Measurements from ENCODE around the gene TMPRSS9.
"Not testable (repeated sequence)": the region's sequence is repeated elsewhere in the genome, so short reads cannot be mapped to it uniquely, and the experiment has no call there.

TMPRSS9 gene

DNA sequence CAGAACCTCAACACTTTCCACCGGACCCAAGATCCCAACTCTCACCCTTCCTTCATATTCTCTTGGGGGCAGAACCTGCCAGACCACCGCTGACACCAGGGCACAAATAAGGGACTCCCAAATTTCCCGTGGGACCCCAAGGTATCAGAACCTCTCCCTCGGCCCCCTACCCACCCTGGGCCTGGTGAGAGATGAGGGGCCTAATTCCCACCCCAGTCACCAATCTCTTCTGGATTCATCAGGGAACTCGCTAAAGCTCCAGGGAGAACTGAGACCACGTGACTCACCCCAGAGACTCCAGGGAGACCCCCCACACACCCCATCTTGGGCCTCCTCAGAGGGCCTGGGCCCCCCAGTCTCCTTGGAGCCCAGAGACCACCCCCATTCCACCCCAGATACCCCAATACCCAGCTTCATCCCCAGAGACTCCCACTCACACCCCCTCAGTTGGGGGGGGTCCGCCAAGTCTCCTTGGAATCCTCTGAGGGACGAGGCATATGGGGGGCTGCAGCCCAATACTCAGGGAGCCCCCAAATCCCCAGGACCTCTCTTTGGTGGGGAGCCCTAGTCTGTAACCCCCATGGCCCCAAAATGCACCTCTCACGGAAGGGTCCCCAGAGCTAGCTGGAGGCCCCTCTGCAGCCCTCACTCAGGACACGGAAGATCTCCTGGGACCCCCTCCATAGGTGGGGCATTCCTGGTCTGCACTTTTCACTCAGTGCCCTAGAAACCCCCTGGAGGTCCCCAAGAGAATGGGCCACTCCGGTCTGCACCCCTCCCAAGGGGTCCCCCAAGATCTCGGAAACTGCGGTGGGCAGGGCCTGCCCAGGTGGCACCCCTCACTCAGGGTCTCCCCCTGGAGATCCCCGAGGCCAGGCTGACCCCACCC lies 95.1 kb downstream of the TMPRSS9 start:
- no peaks in the 10 kb centered on the region for H3K27me3 ChIP-seq (ENCODE audit: control insufficient read depth in 5 of 5, insufficient read depth in 4 of 5, low read length in 5 of 5)
- no peaks in the 10 kb centered on the region for H3K9me3 ChIP-seq (ENCODE audit: control insufficient read depth in 5 of 5, low read length in 5 of 5)
- H3K36me3 ChIP-seq (ENCODE audit: control insufficient read depth in 5 of 5, insufficient read depth in 5 of 5, low read length in 5 of 5) = no peaks in the 10 kb centered on the region
- peak overlapping the region in 4 of 5 donors; percentile 59 to 83 (median 76) for H3K9ac ChIP-seq (ENCODE audit: low read length in 5 of 5)
- peak overlapping the region in 4 of 5 donors; percentile 75 to 90 (median 79) for H3K4me3 ChIP-seq (ENCODE audit: low read depth in 1 of 5, low read length in 5 of 5)
- peaks cover 0 to 19% (median 15%) of the 10 kb centered on the region in 5 donors for H3K4me1 ChIP-seq (ENCODE audit: control insufficient read depth in 5 of 5, insufficient read depth in 5 of 5, low read length in 5 of 5)
- no peak overlapping the region for H3K27ac ChIP-seq (ENCODE audit: low read depth, low read length)

DNA sequence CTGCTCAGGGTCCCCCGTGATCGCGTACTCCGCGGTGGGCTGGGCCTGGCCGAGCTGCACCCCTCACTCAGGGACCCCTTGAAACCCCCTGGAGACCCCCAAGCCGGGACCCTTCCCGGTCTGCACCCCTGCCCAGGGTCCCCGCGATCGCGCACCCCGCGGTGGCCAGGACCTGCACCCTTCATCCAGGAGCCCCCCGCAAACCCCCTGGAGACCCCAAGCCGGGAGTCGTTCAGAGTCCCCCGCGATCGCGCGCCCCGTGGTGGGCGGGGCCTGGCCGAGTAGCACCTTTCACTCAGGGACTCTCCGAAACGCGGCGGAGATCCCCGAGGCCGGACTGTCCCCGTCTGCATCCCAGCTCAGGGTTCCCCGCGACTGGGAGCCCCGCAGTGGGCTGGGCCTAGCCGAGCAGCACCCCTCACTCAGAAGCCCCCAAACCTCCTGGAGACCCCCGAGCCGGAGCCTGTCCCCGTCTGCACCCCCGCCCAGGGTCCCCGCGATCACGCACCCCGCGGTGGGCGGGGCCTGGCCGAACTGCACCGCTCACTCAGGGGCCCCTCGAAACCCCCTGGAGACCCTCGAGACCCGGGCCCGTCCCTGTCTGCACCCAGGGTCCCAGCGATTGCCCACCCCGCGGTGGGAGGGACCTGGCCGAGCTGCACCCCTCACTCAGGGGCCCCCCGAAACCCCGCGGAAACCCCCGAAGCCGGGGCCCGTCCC lies 95.9 kb downstream of the TMPRSS9 start:
- no peak overlapping the region for H3K27ac ChIP-seq (ENCODE audit: low read depth, low read length)
- H3K4me1 ChIP-seq (ENCODE audit: control insufficient read depth in 5 of 5, insufficient read depth in 5 of 5, low read length in 5 of 5) = peaks cover 0 to 19% (median 15%) of the 10 kb centered on the region in 5 donors
- peak overlapping the region in 4 of 5 donors; percentile 59 to 83 (median 76) for H3K9ac ChIP-seq (ENCODE audit: low read length in 5 of 5)

DNA sequence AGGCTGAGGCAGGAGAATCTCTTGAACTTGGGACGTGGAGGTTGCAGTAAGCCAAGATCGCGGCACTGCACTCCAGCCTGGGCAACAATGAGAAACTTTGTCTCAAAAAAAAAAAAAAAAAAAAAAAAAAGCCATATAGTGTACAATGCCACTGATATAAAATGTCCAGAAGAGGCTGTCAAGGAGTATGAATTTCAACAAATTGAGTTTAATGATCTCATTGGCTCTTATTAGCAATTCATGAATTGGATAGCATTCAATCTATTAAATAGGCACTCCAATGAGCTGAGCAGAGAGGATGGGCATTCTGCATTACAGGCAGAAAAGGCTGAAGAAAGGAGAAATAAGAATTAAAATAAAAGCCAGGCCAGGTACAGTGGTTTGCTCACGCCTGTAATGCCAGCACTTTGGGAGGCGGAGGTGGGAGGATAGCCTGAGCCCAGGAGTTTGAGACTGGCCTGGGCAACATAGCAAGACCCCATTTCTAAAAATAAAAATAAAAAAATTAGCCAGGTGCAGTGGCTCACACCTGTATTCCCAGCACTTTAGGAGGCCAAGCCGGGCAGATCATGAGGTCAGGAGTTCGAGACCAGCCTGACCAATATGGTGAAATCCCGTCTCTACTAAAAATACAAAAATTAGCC lies 97.5 kb downstream of the TMPRSS9 start:
- no peaks in the 10 kb centered on the region for H3K9me3 ChIP-seq (ENCODE audit: control insufficient read depth in 5 of 5, low read length in 5 of 5)
- no peak overlapping the region for H3K27ac ChIP-seq (ENCODE audit: low read depth, low read length)
- H3K4me3 ChIP-seq (ENCODE audit: low read depth in 1 of 5, low read length in 5 of 5) = peak overlapping the region; percentile 51 to 81 (median 72)
- no peaks in the 10 kb centered on the region for H3K36me3 ChIP-seq (ENCODE audit: control insufficient read depth in 5 of 5, insufficient read depth in 5 of 5, low read length in 5 of 5)
- peaks cover 0 to 33% (median 27%) of the 10 kb centered on the region in 5 donors for H3K4me1 ChIP-seq (ENCODE audit: control insufficient read depth in 5 of 5, insufficient read depth in 5 of 5, low read length in 5 of 5)
- H3K9ac ChIP-seq (ENCODE audit: low read length in 5 of 5) = peak overlapping the region in 2 of 5 donors; percentile 39 to 66
- H3K27me3 ChIP-seq (ENCODE audit: control insufficient read depth in 5 of 5, insufficient read depth in 4 of 5, low read length in 5 of 5) = no peaks in the 10 kb centered on the region

More for the DNA sequence above, 95.9 kb downstream of the TMPRSS9 start:
- no peaks in the 10 kb centered on the region for H3K36me3 ChIP-seq (ENCODE audit: control insufficient read depth in 5 of 5, insufficient read depth in 5 of 5, low read length in 5 of 5)
- H3K4me3 ChIP-seq (ENCODE audit: low read depth in 1 of 5, low read length in 5 of 5) = peak overlapping the region in 4 of 5 donors; percentile 75 to 90 (median 79)
- H3K27me3 ChIP-seq (ENCODE audit: control insufficient read depth in 5 of 5, insufficient read depth in 4 of 5, low read length in 5 of 5) = no peaks in the 10 kb centered on the region
- no peaks in the 10 kb centered on the region for H3K9me3 ChIP-seq (ENCODE audit: control insufficient read depth in 5 of 5, low read length in 5 of 5)

DNA sequence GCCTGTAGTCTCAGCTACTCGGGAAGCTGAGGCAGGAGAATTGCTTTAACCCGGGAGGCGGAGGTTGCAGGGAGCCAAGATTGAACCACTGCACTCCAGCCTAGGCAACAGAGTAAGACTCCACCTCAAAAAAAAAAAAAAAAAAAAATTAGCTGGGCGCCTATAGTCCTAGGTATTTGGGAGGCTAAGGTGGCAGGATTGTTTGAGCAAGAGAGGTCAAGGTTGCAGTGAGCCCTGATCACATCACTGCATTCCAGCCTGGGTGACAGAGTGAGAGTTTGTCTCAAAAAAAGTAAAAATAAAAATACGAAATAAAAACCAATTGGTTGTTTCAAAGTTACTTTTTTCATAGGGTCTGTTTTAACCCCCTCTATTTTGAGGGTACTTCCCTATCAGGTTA lies 98.0 kb downstream of the TMPRSS9 start:
- Histone ChIP-seq H3K9me3 (ENCODE audit: control insufficient read depth in 5 of 5, low read length in 5 of 5) (no peaks in the 10 kb centered on the region), H3K4me1 (ENCODE audit: control insufficient read depth in 5 of 5, insufficient read depth in 5 of 5, low read length in 5 of 5) (peaks cover 0 to 37% (median 31%) of the 10 kb centered on the region in 5 donors), H3K27ac (ENCODE audit: low read depth, low read length) (no peak overlapping the region), H3K27me3 (ENCODE audit: control insufficient read depth in 5 of 5, insufficient read depth in 4 of 5, low read length in 5 of 5) (no peaks in the 10 kb centered on the region), H3K36me3 (ENCODE audit: control insufficient read depth in 5 of 5, insufficient read depth in 5 of 5, low read length in 5 of 5) (no peaks in the 10 kb centered on the region), H3K4me3 (ENCODE audit: low read depth in 1 of 5, low read length in 5 of 5) (no peak overlapping the region), H3K9ac (ENCODE audit: low read length in 5 of 5) (no peak overlapping the region)

DNA sequence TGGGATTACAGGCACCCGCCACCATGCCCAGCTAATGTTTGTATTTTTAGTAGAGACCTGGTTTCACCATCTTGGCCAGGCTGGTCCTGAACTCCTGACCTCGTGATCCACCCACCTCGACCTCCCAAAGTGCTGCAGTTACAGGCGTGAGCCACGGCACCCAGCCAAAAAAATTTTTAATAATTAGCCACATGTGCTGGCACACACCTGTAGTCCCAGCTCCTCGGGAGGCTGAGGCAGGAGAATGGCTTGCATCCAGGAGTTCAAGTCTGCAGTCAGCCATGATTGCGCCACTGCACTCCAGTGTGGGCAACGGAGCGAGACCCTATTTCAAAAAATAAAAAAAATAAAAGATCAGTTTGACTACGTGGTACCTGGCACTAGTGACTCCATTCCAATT lies 98.7 kb downstream of the TMPRSS9 start:
- H3K4me1 ChIP-seq (ENCODE audit: control insufficient read depth in 5 of 5, insufficient read depth in 5 of 5, low read length in 5 of 5) = peaks cover 0 to 37% (median 31%) of the 10 kb centered on the region in 5 donors
- not testable (repeated sequence) for H3K36me3 ChIP-seq (ENCODE audit: control insufficient read depth in 5 of 5, insufficient read depth in 5 of 5, low read length in 5 of 5)

DNA sequence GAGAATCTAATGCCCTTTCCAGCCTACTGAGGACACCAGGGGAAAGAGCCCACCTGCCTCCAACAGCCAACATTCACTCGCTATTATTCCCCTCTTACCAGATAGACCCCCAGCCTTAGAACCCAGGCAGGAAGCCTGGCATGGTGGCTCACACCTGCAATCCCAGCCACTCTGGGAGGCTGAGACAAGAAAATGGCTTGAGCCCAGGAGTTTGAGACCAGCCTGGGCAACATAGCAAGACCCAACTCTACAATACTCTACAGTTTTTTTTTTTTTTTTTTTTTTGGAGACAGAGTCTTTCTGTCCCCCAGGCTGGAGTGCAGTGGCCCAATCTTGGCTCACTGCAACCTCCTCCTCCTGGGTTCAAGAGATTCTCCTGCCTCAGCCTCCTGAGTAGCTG lies 100.2 kb downstream of the TMPRSS9 start:
- Histone ChIP-seq H3K9ac (ENCODE audit: low read length in 5 of 5) (no peak overlapping the region), H3K27me3 (ENCODE audit: control insufficient read depth in 5 of 5, insufficient read depth in 4 of 5, low read length in 5 of 5) (no peaks in the 10 kb centered on the region), H3K27ac (ENCODE audit: low read depth, low read length) (no peak overlapping the region), H3K4me1 (ENCODE audit: control insufficient read depth in 5 of 5, insufficient read depth in 5 of 5, low read length in 5 of 5) (peaks cover 0 to 34% (median 30%) of the 10 kb centered on the region in 5 donors), H3K9me3 (ENCODE audit: control insufficient read depth in 5 of 5, low read length in 5 of 5) (no peaks in the 10 kb centered on the region), H3K4me3 (ENCODE audit: low read depth in 1 of 5, low read length in 5 of 5) (no peak overlapping the region), H3K36me3 (ENCODE audit: control insufficient read depth in 5 of 5, insufficient read depth in 5 of 5, low read length in 5 of 5) (no peaks in the 10 kb centered on the region)

More for the DNA sequence above, 98.7 kb downstream of the TMPRSS9 start:
- not testable (repeated sequence) for H3K27ac ChIP-seq (ENCODE audit: low read depth, low read length); H3K9ac ChIP-seq (ENCODE audit: low read length in 5 of 5); H3K27me3 ChIP-seq (ENCODE audit: control insufficient read depth in 5 of 5, insufficient read depth in 4 of 5, low read length in 5 of 5); H3K4me3 ChIP-seq (ENCODE audit: low read depth in 1 of 5, low read length in 5 of 5); H3K9me3 ChIP-seq (ENCODE audit: control insufficient read depth in 5 of 5, low read length in 5 of 5)

DNA sequence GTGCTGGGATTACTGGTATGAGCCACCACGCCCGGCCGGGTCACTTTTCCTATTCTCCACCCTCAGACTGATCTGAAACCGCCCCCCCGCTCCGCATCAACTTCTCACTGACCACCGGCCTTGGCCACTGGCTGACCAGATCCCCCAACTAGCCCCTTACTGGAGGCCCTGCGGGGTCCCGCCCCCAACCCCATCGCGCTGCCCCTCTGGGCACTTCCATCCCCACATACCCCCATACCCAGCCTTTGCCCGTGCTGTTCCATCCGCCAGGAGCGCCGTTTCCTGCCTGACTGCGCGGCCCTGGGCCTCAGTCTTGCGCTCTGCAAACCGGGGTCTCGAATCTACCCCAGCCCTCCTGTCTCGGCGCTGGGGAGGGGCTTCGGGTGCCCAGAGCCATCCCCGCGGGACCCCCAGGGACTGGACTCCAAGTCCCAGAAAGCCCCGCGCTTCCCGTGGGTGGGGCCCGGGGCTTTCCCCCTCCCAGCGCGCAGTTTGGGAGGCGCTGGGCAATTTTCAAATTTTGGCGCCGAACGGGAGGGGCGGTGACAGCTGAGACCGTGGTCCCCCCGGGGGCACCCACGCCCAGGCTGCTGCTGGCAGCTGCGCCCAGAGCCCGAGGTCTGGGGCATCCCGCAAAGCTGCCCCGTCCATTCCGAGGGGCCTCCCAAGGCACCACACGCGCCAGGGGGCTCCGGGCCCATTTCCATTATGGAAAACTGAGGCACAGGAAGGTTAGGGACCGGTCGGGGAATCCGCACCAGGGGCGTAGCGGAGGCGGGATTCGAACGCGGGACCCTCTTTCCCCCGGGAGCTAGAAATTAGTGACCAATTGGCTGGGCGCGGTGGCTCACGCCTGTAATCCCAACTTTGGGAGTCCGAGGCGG lies 101.9 kb downstream of the TMPRSS9 start:
- Histone ChIP-seq H3K9me3 (ENCODE audit: control insufficient read depth in 5 of 5, low read length in 5 of 5) (no peaks in the 10 kb centered on the region), H3K27ac (ENCODE audit: low read depth, low read length) (no peak overlapping the region), H3K4me1 (ENCODE audit: control insufficient read depth in 5 of 5, insufficient read depth in 5 of 5, low read length in 5 of 5) (peaks cover 0 to 22% (median 18%) of the 10 kb centered on the region in 5 donors), H3K9ac (ENCODE audit: low read length in 5 of 5) (peak overlapping the region in 3 of 5 donors; percentile 51 to 71 (median 56)), H3K4me3 (ENCODE audit: low read depth in 1 of 5, low read length in 5 of 5) (peak overlapping the region in 4 of 5 donors; percentile 71 to 73 (median 72)), H3K36me3 (ENCODE audit: control insufficient read depth in 5 of 5, insufficient read depth in 5 of 5, low read length in 5 of 5) (no peaks in the 10 kb centered on the region), H3K27me3 (ENCODE audit: control insufficient read depth in 5 of 5, insufficient read depth in 4 of 5, low read length in 5 of 5) (no peaks in the 10 kb centered on the region)

DNA sequence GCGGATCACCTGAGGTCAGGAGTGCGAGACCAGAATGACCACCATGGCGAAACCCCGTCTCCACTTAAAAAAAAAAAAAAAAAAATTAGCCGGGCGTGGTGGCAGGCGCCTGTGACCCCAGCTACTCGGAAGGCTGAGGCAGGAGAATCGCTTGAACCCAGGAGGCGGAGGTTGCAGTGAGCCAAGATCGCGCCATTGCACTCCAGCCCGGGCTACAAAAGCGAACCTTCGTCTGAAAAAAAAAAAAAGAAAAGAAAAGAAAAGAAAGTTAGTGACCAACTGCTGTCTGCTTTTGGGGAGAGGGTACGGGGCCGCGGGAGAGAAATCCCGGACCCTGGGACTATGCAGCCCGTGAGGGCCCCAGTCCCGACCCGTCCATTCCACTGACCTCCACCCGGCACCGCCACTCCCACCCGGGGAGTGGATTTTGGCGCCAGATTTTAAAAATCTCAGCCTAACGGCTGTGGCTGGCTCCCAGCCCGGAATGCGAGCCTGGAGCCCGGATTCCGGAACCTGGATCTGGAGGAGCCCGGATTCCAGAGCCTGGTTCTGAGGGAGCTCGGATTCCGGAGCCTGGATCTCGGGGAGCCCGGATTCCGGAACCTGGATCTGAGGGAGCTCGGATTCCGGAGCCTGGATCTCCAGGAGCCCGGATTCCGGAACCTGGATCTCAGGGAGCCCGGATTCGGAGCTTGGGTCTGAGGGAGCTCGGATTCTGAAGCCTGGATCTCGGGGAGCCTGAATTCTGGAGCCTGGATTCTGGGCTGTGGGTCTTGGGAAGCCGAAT lies 102.8 kb downstream of the TMPRSS9 start:
- Histone ChIP-seq H3K36me3 (ENCODE audit: control insufficient read depth in 5 of 5, insufficient read depth in 5 of 5, low read length in 5 of 5) (no peaks in the 10 kb centered on the region), H3K4me1 (ENCODE audit: control insufficient read depth in 5 of 5, insufficient read depth in 5 of 5, low read length in 5 of 5) (peaks cover 0 to 18% (median 15%) of the 10 kb centered on the region in 5 donors), H3K27ac (ENCODE audit: low read depth, low read length) (peak overlapping the region; percentile 50), H3K27me3 (ENCODE audit: control insufficient read depth in 5 of 5, insufficient read depth in 4 of 5, low read length in 5 of 5) (no peaks in the 10 kb centered on the region), H3K9me3 (ENCODE audit: control insufficient read depth in 5 of 5, low read length in 5 of 5) (no peaks in the 10 kb centered on the region), H3K9ac (ENCODE audit: low read length in 5 of 5) (peak overlapping the region in 2 of 5 donors; percentile 20 to 71), H3K4me3 (ENCODE audit: low read depth in 1 of 5, low read length in 5 of 5) (peak overlapping the region; percentile 35 to 73 (median 72))
